NCI-H2196 (cell line): ENCODE measurements around the gene NRXN3.

ENCODE experiments used
- DNase-seq: peaks from one replicate; lab custom pipeline; 2025; ENCODE audit not compliant: unreplicated experiment; lab: John Stamatoyannopoulos, UW

Gene NRXN3

GRCh38 chr14:79043194-79043889, 873.2 kb downstream of the NRXN3 start:
- DNase-seq = no peak

- no peak for DNase-seq
Measured at GRCh38 chr14:79044894-79045624, 874.9 kb downstream of the NRXN3 start.

DNA sequence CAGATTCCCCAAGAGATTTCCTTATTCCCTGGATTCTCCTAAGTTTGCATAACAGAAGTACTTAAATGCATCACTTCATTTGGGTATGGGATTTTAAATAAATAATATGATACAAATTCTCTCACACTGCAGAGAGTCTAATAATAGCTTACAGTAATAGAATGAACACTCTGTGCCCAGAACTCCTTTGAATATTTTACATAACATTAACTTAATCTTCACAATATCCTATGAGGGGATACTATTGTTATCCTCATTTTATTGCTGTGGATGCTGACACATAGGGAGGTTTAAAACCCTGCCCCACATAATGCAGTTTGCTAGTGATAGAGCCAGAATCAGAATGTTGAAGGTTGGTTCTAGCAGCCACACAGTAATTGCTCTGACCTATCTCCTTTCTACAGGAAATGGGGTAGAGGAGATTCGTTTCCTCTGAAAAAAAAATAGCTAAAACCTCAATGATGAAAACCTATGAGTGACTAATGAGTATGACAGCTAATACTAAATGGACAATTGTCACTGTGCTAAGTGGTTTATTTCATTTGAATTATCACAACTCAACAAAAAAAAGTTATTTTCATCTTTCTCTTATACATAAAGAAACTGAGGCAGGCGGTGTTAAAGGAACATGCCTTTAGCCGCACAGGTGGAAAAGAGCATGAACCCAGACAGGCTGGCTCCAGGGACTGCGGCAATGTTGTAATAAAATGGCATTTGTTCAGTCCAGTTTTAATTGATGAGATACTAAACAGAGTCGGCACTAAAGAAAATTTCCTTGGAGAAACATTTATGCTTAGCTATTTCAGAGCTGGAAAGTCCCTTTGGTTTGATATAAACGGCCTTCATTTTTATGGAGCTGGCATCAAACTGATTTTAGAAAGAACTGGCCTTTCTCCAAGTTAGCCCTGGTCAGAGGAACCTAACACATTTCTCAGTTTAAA, 880.9 kb downstream of the NRXN3 start:
- DNase-seq = no peak

- DNase-seq = no peak
Measured at GRCh38 chr14:79051742-79052141, 881.6 kb downstream of the NRXN3 start.

- DNase-seq = no peak
Measured at GRCh38 chr14:79056879-79057278, 886.7 kb downstream of the NRXN3 start.

DNA sequence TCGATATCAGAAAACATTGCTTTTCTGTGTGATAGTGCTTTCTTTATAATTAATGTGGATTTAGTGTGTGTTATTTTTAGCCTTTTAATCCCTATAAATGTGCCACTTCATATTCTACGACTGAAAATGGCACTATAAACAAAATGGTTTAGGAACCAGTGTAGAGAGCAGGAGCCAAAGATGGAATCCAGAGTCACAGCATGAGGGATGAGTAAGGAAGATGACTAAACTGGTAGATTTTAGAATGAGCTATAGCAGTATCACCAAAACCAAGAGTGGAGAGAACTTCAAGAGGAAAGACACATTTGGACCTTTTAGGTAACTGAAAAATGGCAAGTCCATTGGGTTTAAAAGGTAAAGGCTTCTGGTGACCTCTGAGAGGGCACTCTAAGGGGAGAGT, 887.2 kb downstream of the NRXN3 start:
- DNase-seq = no peak

- DNase-seq = no peak
Measured at GRCh38 chr14:79062226-79062625, 892.1 kb downstream of the NRXN3 start.

- no peak for DNase-seq
Measured at GRCh38 chr14:79064214-79064613, 894.0 kb downstream of the NRXN3 start.

DNA sequence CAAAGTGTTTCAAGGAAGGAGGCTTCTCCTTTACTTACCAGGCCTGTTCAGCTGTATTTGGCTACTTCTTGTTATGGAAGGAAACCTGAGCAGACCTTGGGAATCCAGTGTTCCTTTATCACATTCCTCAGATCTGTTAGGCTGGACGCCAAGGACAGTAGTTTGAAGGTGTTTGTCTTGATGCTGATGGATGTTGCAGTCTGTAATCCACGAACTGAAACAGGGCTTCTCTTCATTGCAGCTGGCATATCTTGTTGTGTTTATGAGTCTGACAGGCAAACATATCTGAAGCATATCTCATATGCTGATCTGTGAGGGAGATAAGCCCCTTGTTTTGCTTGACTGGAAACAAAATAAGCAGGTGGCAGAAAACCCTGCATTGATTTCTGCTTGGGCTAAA, 904.3 kb downstream of the NRXN3 start:
- no peak for DNase-seq

DNA sequence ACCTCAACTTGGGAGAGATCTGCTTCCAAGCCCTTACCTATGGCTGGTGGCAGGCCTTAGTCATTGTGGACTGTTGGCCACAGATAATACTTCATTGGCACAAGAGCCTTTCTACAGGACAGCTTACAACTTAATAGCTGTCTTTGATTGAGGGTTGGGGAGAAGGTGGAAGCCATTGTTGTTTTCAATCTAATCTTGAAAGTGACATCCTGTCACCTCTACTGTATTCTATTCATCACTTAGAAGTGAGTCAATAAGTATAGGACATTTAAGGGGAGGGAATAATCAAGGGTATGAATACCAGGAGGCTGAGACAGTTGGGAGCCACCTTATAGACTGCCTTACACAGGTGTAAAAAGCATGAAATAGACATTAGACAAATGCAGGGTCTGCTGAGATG, 906.3 kb downstream of the NRXN3 start:
- no peak for DNase-seq

DNA sequence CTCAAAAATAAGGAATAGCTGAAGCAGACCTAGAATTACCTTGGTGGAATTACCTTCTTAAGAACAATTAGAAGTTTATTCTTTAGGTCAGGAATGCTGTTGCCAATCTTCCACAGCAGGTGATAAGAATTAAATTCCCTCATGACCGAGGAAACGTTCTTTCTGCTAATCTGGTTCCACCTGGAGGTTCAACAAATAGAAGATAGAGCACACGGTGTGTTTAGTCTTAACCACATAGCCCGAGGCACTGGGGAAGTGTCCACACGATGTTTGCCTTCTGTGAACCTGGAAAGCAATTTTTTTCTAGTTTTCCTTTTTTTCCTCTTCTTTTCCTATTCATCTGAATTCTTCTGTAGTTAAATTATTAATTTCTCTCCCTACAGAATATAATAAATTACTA, 906.9 kb downstream of the NRXN3 start:
- no peak for DNase-seq

GRCh38 chr14:79080040-79080439, 909.9 kb downstream of the NRXN3 start:
- DNase-seq = no peak

- no peak for DNase-seq
Measured at GRCh38 chr14:79082883-79083282, 912.7 kb downstream of the NRXN3 start.

DNA sequence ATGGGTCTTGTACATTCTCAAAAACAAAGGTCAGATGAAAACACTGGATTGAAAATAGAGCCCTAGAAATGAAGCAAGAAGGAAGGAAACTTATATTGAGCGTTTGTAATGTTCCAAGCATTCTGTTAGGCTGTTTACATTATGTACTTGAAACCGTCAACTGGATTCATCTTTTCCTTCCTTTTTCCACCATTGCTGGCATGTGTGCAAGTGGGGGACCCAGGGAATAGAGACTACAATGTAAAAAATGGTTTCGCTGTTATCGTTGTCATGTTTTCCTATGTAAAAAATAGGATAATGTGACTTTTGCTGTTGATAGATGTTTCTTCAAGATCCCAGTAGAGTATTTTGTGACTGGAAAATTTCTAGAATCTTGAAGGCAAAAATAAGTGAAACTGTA, 913.2 kb downstream of the NRXN3 start:
- no peak for DNase-seq

DNA sequence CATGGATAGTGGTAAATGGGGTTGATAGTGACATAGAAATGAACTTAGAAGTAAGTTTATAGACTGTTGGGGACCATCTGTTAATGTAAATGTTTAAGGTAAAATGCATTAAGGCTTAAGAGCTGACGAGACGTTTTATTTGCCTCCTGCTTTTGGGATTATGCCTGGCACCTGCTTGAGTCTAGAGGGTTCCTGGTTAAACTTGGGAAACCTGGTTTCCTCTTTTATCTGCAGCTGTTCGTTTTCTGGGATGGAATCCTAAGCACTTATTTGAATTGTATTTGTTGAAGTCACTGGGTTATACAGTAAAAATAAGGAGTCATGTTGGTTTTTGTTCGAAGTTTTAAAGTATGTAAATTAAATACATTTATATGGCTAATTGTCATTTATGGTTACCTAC, 914.7 kb downstream of the NRXN3 start:
- DNase-seq = no peak

DNA sequence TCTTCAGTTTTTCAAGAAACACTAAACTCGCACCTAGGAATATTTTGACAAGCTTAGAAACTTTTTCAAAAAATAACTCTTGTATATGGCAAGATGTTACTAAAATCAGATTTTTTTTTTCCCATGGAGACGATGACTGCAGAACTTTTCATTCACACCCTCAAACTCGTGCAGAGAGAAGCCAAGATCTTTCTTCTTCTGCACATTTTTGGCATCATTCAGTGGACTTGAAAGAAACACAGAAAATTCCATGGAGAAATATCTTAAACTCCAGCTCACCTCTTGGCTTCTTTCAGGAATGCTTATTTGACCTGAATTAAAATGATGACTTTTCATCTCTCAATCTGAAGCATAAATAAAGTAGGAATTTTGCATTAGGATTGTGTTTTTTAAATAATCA, 919.4 kb downstream of the NRXN3 start:
- no peak for DNase-seq

GRCh38 chr14:79090641-79091180, 920.5 kb downstream of the NRXN3 start:
- DNase-seq = no peak

DNA sequence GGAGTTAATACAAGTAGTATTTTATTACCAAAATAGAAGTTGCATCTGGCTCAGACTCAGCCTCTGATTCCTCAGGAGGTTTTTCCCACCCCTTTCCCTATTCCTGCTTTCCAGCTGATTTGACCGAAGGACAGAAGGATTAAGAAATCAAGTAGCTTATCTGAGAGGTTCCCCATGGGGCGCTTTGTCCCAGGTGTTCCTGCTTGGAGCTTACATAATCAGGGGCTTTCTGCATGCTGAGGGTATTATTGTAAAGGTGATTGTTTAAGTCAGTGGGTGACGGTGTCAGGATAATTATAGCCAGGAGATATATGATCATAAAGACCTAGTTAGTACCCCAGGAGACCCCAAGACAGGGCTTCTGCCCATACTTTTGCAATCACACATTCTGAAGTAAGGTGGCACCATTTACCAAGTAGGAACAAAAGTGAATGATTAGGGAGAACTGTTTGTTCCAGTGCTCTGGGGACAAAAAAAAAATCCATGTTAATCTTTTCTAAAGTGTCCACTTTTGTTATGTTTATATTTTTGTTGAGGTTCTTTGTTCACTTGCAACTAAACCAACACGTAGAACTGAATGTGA, 921.3 kb downstream of the NRXN3 start:
- no peak for DNase-seq

- DNase-seq = no peak
Measured at GRCh38 chr14:79093531-79093930, 923.4 kb downstream of the NRXN3 start.

DNA sequence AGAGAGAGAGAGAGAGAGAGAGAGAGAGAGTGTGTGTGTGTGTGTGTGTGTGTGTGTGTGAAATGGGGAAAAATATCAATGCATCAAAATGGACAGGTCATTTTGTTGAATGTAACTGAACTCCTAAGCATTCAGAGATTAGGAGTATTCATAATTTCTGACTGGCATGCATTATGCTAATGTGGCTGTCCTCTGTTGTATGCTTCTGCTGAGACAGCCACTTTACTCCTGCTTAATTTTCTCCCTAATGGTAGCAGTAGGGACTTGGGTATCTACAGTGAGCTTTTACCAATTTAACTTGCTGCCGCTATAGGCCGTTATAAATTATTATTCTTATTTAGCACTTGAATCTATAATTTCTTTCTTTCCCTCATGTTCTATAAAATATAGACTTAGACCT, 924.8 kb downstream of the NRXN3 start:
- DNase-seq = no peak

GRCh38 chr14:79096811-79097210, 926.6 kb downstream of the NRXN3 start:
- no peak for DNase-seq
